Stimulated activated CD8-positive, alpha-beta memory T cell treated with anti-CD3 and anti-CD28 coated beads, Interleukin-4, amount 100 ng/mL, for 4 hours (primary cell): ENCODE results near the gene XIRP1.
"Not testable (repeated sequence)": the region's sequence is repeated elsewhere in the genome, so short reads cannot be mapped to it uniquely, and the experiment has no call there.

Experiments
- DNase-seq, 2 donors: peaks; one replicate each; pipeline ENCODE4 v3.0.0-alpha.2; 2020; ENCODE audit warnings: low read depth in 2 of 2, low spot score in 1 of 2

XIRP1 gene

DNA sequence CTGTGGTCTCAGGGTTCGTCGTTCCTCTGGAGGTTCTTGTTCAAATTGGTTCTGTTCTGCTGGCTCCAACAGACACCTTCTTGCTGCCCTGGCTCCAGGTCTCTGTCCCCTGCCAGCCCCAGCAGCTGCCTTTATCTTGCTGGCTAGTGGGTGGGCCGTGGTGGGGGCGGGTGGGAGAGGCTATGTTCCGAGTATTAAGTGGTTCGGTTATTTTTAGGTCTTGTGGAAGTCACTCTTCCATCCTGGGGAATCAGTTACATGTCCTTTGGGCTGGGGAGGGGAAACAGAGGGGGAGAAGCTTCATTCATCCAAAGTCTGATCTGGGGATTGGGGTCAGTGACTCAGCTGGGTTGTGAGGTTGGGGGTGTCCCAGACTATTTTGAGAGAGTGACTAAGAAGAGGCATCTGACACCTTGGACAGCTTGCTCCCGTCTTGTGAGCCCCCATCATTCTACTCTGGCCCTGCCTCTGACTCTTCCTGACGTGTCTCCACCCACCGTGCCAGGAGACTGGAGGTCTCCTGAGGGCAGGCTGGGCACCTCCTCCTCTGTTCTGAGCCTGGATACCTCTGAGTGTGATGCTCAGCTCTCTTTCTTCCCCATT is at the start of gene XIRP1:
TSS of gene XIRP1 (minus strand) at position 106 of the 603 bp plus-strand sequence. CDS start 3,150 bp downstream, outside the sequence.
- DNase-seq: no peak

DNA sequence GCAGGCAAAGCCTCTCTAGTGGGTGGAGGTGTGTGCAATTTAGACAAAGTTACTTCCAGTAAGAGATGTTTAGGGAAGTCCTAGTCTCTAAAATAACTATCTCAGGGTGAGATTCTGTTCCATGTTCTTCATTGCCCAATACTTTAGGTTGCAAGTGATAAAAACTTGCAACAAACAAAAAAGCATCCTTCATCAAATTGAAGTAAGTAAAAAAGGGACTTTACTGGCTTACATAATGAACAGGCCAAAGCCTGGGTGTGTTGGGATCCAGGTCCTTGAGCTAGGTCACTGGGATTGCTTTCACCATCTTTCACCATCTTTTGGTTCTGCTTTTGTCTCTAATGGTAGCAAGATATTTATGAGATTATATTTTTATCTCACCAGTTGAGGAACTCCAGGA is 49.2 kb upstream of the XIRP1 start:
- DNase-seq: no peak

DNA sequence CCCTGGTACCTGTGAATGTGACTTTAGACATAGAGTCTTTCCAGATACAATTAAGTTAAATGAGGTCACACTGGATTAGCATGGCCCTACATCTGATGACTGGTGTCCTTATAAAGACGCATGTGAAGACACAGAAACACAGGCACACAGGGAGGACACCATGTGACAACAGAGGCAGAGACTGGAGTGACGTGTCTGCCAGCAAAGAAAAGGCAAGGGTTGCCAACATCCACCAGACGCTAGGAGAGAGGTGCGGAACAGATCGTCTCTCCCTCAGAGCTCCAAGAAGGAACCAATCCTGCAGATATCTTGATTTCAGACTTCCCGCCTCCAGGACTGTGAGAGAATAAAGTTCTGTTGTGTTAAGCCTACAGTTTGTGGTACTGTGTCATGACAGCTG is 44.6 kb upstream of the XIRP1 start:
- no peak for DNase-seq

DNA sequence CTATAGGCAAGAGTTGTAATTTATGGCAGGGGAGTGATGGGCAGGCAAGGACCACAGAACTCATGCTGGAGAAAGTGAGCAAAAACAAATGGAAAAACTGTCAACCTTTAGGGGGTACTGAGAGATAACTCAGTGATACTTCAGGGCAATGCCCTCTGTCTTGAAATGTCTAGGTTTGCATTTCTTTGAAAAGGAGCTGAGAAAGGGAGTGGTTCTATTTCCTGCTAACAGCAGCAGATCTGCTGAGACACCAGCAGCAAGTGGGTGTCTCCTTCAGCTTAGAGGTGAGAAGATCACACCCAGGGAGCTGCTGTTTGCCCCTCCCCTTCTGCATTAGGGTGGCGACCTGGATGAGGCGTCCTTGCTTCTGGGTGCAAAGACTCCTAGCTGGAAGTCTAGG is 42.3 kb upstream of the XIRP1 start:
- peak in 1 of 2 donors; percentile 15 for DNase-seq

DNA sequence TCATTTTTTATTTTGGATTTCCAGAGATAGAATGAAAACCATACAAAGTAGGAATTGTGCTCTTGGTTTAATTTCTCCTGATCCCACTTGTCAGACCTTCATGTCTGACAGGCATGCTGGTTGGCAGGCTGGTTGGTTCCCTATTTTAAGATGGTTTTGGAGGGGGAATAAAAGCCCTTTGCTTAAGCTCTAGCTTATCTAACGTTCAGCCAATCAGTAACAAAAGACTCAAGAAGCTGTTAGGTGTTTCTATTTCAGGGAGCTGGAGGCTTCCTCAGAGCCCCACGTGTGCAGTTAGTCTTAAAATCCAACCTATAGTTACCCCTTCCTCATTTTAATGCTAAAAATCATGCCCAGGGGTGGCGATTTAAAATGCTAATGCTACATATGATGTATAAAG is 40.5 kb upstream of the XIRP1 start:
- no peak for DNase-seq

DNA sequence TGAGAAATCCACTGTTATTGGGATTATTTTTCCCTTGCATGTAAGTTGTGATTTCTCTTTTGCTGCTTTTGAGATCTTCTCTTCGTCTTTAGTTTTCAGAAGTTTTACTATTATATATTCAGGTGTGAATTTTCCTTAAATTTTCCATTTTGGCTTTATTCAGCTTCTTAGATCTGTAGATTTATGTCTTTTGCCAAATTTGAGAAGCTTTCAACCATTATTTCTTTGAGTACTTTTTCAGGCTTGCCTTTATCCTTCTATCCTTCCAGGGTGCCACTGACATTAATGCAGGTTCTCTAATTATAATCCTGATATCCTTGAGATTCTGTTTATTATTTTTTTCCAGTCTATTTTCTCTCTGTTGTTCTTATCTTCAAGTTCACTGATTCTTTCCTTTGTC is 38.1 kb upstream of the XIRP1 start:
- DNase-seq: no peak

GRCh38 chr3:39228496-39228895 is 36.1 kb upstream of the XIRP1 start:
- DNase-seq: no peak

- not testable (repeated sequence) for DNase-seq
Observed at GRCh38 chr3:39227596-39227995, 35.2 kb upstream of the XIRP1 start.

DNA sequence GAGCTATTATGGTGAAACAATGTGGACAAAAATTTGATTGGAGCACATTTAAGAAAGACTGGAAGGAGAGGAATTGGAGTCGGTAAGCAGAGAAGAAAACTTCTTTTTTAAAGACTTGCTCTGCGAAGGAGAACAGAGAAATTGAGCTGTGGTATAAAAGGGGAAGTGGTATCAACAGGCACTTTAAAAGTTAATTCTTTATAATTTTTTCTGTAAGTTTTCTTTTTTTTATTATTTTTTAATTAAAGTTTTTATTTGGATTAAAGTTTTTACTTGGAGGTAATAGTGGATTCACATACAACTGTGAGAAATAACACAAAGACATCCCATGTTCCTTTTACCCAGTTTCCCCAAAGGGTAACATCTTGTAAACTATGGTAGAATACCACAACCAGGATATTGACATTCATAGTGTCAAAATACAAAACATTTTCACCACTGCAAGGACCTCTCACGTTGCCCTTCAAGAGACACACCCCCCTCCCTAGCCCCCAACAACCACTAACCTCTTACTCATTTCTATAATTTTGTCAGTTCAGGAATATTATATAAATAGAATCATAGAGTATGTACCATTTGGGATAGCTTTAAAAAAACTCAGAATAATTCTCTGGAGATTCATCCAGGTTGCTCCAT is 33.8 kb upstream of the XIRP1 start:
- DNase-seq: no peak

DNA sequence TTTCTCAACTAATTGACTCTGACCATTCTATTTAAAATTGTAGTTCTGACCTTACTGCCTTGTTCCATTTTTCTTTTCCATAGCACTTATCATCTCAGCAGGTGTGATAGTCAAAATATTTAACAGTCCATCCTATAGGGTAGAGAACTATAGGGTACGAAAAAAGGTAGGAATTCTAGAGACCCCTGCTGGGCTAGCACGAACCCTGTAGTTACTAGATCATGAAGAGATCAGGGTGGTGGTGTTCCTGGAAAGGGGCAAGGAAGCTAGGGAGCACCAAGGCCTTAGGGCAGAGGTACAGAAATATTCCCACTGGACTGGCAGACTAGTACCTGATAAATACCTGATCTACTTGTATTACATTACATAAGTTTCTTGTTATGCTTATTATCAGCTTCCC is 31.9 kb upstream of the XIRP1 start:
- no peak for DNase-seq

GRCh38 chr3:39222939-39223338 is 30.5 kb upstream of the XIRP1 start:
- DNase-seq: no peak

DNA sequence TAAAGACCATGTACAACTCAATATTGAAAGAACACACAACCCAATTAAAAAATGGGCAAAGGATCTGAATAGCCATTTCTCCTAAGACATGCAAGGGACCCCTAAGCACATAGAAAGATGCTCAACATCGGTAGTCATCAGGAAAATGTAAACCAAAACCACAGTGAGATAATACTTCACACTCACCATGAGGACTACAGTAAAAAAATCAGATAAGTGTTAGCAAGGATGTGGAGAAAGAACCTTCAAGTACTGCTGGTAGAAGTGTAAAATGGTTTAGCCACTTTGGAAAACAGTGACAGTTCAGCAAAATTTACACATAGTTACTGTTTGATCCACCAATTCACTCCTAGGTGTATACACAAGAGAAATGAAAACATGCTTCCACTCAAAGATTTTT is 30.1 kb upstream of the XIRP1 start:
- DNase-seq: no peak

- no peak for DNase-seq
Observed at GRCh38 chr3:39221141-39221530, 28.7 kb upstream of the XIRP1 start.

GRCh38 chr3:39220407-39221140 is 28.2 kb upstream of the XIRP1 start:
- DNase-seq: no peak

- no peak for DNase-seq
Observed at GRCh38 chr3:39219702-39220101, 27.3 kb upstream of the XIRP1 start.

- no peak for DNase-seq
Observed at GRCh38 chr3:39216176-39216790, 23.9 kb upstream of the XIRP1 start.

GRCh38 chr3:39213613-39214012 is 21.2 kb upstream of the XIRP1 start:
- DNase-seq: no peak

- DNase-seq: no peak
Observed at GRCh38 chr3:39212665-39213064, 20.3 kb upstream of the XIRP1 start.

DNA sequence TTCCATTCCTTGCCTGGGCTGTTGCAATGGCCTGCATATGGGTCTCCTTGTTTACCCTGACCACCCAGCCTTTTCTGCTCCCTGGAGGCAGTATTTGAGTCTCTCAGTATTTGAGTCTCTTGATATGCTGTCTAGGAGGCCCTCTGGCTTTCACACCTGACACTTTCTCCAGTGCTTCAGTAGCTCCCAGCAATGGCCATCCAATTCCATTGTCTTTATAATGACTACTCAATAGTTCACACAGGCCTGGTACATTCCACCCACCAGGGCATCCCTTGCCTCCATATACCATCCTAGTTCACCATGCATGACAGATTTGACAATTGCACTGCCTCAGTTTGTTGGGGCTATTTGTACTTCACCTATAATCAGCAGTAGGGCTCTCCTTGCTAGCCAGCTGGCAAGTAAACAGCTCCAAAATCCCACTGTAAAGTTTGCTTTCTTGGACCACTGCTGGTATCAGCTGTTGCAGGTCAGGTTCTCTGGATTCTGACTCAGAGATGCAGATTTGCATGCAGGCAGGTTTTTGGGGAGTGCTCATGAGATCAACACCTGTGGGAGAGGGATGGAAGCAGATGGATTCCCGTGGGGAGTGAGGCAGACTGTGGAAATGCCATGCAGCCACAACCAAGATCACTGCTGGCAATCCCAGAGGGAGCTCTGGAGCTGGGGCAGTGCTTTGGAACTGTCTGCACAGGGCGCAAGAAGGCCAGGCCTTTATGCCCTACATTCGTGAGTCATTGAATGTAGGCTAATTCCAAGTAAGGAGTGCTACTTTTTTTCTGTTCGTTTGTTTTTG is 19.1 kb upstream of the XIRP1 start:
- no peak for DNase-seq

- DNase-seq: no peak
Observed at GRCh38 chr3:39210078-39210477, 17.7 kb upstream of the XIRP1 start.

GRCh38 chr3:39209329-39209970 is 17.1 kb upstream of the XIRP1 start:
- no peak for DNase-seq
